Adipocyte (in vitro differentiated cells): Measurements from ENCODE around the gene TMEM184B.

ENCODE experiments used
- DNase-seq: peaks from one replicate; pipeline ENCODE4 v3.0.0-alpha.2; 2015; ENCODE audit warnings: low read depth
- H3K27me3 ChIP-seq: replicated peaks from 2 replicates; pipeline ENCODE4 v1.7.0; 2013; ENCODE audit warnings: mild to moderate bottlenecking, low read length, moderate library complexity; ENCODE audit not compliant: control insufficient read depth, insufficient read depth
- H3K36me3 ChIP-seq: 2 replicates; pipeline ENCODE4 v1.7.0; 2013; ENCODE audit warnings: low read length, mild to moderate bottlenecking, moderate library complexity; ENCODE audit not compliant: control insufficient read depth, insufficient read depth, severe bottlenecking
- H3K4me1 ChIP-seq: 2 replicates; pipeline ENCODE4 v1.7.0; 2013; ENCODE audit warnings: mild to moderate bottlenecking, low read length, moderate library complexity; ENCODE audit not compliant: control insufficient read depth, insufficient read depth
- H3K4me3 ChIP-seq: 2 replicates; pipeline ENCODE4 v1.7.0; 2013; ENCODE audit warnings: mild to moderate bottlenecking, low read length, moderate library complexity
- H3K9ac ChIP-seq: 2 replicates; pipeline ENCODE4 v1.7.0; 2013; ENCODE audit warnings: mild to moderate bottlenecking, low read length, moderate library complexity
- H3K9me3 ChIP-seq: 2 replicates; pipeline ENCODE4 v1.7.0; 2013; ENCODE audit warnings: mild to moderate bottlenecking, low read length, moderate library complexity; ENCODE audit not compliant: control insufficient read depth

TMEM184B gene

DNA sequence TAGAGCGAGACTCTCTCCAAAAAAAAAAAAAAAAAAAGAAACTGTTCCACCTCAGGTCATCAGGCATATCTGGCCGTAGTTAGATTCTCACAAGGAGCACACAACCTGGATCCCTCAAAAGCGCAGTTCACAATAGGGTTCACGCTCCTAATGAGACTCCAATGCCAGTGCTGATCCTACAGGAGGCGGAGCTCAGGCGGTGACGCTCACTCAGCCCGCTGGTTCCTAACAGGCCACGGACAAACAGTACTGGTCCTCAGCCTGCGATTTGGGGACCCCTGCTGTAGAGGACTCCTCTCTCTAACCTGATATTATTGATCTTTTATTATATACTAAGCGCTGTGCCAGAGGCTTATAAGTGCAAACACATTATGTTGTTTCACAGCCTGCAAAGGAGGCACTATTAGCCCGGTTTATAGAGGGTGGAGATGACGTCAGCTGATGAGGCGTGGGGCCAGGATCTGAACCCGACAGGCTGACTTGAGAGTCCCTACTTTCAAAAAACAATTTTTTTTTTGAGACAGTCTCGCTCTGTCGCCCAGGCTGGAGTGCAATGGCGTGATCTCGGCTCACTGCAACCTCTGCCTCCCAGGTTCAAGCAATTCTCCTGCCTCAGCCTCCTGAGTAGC, 75.9 kb downstream of the TMEM184B start:
- Histone ChIP-seq H3K9me3 (no peaks in the 10 kb centered on the region), H3K9ac (no peak overlapping the region), H3K27me3 (no peaks in the 10 kb centered on the region), H3K36me3 (no peaks in the 10 kb centered on the region), H3K4me3 (no peak overlapping the region), H3K4me1 (peaks cover 32% of the 10 kb centered on the region)
- no peak for DNase-seq

DNA sequence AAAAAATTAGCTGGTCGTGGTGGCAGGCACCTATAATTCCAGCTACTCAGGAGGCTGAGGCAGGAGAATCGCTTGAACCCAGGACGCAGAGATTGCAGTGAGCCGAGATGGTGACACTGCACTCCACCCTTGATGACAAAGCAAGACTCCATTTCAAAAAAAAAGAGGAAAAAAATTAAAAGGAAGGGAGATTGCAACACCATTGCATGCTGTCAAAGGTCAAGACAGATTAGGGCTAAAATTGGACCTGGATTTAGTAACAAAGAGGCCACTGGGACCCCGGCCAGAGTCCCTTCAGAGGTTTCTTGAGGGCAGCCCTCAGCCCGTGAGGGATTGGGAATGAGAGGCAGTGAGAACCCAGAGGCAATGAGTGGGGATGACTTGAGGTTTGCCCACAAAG, 79.2 kb downstream of the TMEM184B start:
- no peak for DNase-seq
- no peaks in the 10 kb centered on the region for H3K27me3 ChIP-seq

DNA sequence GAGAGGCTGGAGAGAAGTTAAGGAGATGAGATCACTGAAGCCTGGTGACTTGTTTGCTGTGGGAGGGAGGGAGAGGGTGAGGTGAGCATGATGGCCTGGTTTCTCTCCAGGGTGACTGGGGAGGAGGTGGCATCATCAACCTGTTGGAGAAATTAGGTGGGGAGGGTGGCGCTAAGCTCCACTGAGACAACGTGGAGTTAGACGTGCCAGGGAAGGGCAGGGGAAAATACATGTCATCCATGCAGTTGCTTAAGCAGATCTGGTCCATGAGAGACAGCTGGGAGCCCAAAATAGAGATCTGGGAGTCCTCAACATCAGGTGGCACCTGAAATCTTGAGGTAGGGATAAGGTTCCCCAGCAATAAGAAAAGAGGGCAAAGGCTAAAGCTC, 80.3 kb downstream of the TMEM184B start:
- peak overlapping the region; percentile 52 for H3K9ac ChIP-seq
- no peaks in the 10 kb centered on the region for H3K27me3 ChIP-seq
- H3K9me3 ChIP-seq: no peaks in the 10 kb centered on the region
- H3K4me3 ChIP-seq: no peak overlapping the region
- H3K4me1 ChIP-seq: peaks cover 47% of the 10 kb centered on the region
- DNase-seq: no peak
- no peaks in the 10 kb centered on the region for H3K36me3 ChIP-seq

More for the DNA sequence above, 79.2 kb downstream of the TMEM184B start:
- H3K4me1 ChIP-seq: peaks cover 41% of the 10 kb centered on the region
- H3K36me3 ChIP-seq: no peaks in the 10 kb centered on the region
- no peak overlapping the region for H3K9ac ChIP-seq
- H3K9me3 ChIP-seq: no peaks in the 10 kb centered on the region
- H3K4me3 ChIP-seq: no peak overlapping the region

DNA sequence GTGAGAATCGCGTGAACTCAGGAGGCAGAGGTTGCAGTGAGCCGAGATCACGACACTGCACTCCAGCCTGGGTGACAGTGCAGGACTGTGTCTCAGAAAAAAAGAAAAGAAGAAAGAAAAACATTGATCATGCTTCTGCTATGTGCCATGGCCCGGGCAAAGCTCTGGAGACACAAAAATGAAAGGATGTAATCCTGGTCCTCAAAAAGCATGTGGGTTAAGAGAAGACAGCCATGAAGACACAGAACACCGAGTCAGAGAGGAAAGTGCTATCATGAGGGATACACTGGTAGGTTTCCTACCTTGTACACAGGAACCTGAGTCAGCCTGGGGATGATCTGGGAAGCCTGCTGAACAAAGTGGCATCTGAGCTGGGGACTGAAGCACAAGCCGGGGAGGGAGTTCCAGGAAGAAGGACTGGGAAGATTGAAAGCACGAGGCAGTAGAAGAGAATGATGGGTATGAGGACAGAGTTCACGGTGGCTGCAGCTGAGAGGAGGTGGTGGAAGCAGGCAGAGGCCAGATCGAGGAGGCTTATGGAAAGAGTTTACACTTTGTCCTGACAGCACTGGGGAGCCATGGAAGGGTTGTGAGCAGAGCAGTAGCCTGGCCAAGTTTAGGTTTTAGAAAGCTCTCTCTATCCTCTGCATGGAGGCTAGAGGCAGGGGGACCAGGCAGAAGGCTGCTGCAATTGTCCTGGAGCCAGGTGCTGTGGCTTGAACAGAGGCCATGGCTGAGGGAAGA, 80.9 kb downstream of the TMEM184B start:
- H3K4me1 ChIP-seq: peaks cover 49% of the 10 kb centered on the region
- no peaks in the 10 kb centered on the region for H3K9me3 ChIP-seq
- H3K9ac ChIP-seq: peak overlapping the region; percentile 52
- no peak for DNase-seq
- no peaks in the 10 kb centered on the region for H3K27me3 ChIP-seq
- H3K36me3 ChIP-seq: no peaks in the 10 kb centered on the region
- peak overlapping the region; percentile 42 for H3K4me3 ChIP-seq

DNA sequence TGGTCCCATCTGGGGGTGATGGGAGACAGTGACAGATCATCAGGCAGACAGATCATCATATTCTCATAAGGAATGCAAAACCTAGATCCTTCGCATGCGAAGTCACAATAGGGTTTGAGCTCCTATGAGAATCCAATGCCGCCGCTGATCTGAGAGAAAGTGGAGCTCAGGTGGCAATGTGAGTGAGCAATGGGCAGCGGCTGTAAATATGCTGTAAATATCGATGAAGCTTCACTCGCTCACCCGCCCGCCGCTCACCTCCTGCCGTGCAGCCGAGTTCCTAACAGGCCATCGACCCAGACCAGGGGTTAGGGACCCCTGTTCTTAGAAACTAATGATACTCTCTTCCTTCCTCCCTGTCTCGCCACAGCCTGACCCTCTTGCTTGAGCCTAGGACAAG, 81.8 kb downstream of the TMEM184B start:
- H3K9me3 ChIP-seq: no peaks in the 10 kb centered on the region
- DNase-seq: no peak
- H3K36me3 ChIP-seq: no peaks in the 10 kb centered on the region
- H3K27me3 ChIP-seq: no peaks in the 10 kb centered on the region
- peak overlapping the region; percentile 21 for H3K4me3 ChIP-seq
- H3K9ac ChIP-seq: no peak overlapping the region
- H3K4me1 ChIP-seq: peaks cover 49% of the 10 kb centered on the region

DNA sequence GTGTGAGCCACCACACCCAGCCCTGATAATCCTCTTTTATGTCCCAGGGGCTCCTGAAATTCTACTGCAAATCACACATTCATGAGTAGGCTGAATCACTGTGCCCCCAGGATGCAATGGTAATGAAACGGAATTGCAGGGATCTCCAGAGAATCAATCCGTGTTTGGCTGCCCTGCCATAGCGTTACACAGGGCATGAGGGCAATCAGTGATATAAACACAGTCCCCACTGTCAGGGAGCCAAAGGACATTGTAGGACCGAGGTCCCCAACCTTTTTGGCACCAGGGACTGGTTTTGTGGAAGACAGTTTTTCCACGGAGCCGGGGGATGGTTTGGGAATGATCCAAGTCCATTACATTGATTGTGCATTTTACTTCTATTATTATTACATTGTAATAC, 82.2 kb downstream of the TMEM184B start:
- Histone ChIP-seq H3K36me3 (no peaks in the 10 kb centered on the region), H3K9ac (no peak overlapping the region), H3K4me3 (peak overlapping the region; percentile 21), H3K9me3 (no peaks in the 10 kb centered on the region), H3K27me3 (no peaks in the 10 kb centered on the region), H3K4me1 (peaks cover 49% of the 10 kb centered on the region)
- no peak for DNase-seq

DNA sequence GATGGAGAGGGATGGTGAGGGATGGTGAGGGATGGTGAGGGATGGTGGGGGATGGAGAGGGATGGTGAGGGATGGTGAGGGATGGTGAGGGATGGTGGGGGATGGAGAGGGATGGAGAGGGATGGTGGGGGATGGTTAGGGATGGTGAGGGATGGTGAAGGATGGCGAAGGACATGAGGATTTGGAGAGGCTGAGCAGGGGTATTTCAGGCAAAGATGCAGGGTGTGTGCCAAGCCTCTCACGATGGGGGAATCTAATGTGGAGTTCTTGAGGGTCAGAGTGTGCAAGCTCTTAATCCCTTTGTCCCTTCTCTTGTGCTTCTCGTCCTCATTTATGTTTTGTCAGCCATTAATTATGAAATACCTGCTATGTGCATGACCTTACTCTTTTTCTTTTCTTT, 83.7 kb downstream of the TMEM184B start:
- H3K4me1 ChIP-seq: peaks cover 40% of the 10 kb centered on the region
- H3K4me3 ChIP-seq: no peak overlapping the region
- H3K9ac ChIP-seq: no peak overlapping the region
- H3K9me3 ChIP-seq: no peaks in the 10 kb centered on the region
- H3K36me3 ChIP-seq: no peaks in the 10 kb centered on the region
- no peak for DNase-seq
- no peaks in the 10 kb centered on the region for H3K27me3 ChIP-seq

DNA sequence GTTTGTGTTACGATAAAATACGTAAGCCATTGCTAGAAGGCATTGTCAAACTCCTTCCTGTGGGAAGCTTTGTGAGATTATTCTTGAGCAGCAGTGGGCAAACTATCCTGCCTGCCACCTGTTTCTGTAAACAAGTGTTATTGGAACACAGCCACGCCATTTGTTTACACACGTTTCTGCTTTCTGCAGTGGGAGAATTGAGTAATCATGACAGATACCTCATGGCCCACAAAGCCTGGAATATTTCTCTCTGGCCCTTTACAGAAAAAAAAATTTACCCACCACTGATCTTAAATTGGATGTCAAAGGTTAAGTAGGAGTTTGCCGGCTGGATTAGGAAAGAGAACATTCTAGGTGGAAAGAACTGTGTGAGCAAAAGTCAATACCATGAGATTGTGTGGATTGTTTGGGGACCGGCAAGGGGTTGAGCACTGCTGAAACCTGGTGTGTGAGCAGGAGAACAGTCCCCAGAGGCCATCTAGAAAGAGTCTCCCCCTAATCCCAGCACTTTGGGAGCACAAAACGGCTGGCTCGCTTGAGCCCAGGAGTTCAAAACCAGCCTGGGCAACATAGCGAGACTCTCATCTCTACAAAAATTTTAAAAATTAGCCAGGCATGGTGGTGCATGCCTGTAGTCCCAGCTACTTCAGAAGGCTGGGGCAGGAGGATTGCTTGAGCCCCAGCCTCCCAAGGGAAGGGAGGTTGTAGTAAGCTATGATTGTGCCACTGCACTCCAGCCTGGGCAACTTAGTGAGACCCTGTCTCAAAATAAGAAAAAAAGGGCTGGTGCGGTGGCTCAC, 85.2 kb downstream of the TMEM184B start:
- no peak overlapping the region for H3K9ac ChIP-seq
- H3K36me3 ChIP-seq: no peaks in the 10 kb centered on the region
- DNase-seq: peak; percentile 72
- H3K9me3 ChIP-seq: no peaks in the 10 kb centered on the region
- no peaks in the 10 kb centered on the region for H3K27me3 ChIP-seq
- H3K4me3 ChIP-seq: no peak overlapping the region
- H3K4me1 ChIP-seq: peaks cover 28% of the 10 kb centered on the region

DNA sequence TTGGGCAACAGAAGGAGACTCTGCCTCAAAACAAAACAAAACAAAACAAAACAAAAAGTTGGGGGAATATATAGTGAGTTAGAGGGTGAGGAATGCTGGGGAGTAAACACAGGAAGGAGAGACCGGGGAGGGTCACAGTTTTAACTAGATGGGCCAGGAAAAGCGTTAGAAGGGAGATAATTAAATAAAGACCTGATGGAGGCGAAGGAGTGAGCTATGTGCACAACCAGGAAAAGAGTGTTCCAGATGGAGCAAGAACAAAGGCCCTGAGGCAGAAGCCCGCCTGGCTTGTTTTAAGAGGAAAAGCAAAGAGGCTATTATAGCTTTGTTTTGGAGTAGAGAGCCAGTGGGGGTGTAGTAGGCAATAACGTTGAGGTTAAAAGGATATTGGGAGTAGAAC, 86.4 kb downstream of the TMEM184B start:
- H3K4me1 ChIP-seq: peaks cover 20% of the 10 kb centered on the region
- no peaks in the 10 kb centered on the region for H3K36me3 ChIP-seq
- H3K9ac ChIP-seq: no peak overlapping the region
- H3K4me3 ChIP-seq: no peak overlapping the region
- no peaks in the 10 kb centered on the region for H3K27me3 ChIP-seq
- H3K9me3 ChIP-seq: no peaks in the 10 kb centered on the region
- DNase-seq: no peak

DNA sequence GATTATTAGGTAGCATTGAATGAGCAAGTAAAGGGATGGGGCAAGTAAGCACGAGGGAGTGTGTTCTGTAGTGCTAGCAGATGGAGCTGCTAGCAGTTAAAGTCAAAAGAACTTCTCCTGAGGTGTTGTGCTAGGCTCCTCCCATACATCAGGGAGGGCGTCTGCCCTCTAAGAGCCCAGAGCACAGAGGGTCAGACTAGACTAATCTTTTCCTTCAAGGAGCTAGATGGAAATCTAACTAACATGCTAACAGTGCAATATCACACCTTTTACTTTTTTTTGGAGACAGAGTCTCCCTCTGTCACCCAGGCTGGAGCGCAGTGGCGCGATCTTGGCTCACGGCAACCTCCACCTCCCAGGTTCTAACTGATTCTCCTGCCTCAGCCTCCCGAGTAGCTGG, 88.0 kb downstream of the TMEM184B start:
- Histone ChIP-seq H3K4me1 (peaks cover 29% of the 10 kb centered on the region), H3K9me3 (no peaks in the 10 kb centered on the region), H3K4me3 (no peak overlapping the region), H3K9ac (no peak overlapping the region), H3K27me3 (no peaks in the 10 kb centered on the region), H3K36me3 (no peaks in the 10 kb centered on the region)
- DNase-seq: no peak

DNA sequence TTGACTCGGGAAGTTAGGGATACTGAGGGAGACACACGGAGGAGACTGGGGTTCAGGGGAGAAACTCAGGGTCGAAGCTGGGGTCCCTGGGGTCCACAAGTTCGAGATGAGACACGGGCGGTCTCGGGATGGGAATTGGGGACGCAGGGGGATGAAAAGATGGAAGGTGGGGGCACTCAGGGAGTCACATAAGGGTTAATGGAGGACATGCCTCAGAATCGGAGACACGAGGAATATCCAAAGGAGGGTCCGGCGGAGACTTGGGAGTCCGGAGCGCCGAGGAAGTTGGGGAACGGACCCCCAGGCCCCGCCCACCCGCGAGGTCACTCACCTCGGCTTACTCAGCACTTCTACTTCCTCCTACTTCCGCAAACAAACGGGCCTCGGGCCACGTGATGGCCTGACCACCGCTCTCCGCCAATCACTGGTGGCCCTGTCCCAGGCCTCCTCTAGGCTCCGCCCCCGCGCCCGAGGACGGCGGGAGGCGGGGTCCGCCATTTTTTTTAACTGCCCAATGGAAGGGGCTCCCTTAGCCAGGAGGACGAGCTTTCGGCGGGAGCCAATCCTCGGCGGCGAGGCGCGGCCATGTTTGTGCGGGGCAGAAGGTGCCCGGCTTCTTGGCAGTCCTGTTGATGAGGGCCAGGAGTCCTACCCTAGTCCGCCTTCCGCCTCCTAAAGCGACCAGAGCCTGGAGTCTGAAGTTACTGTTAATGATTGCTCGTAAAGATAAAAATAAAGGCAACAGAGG, 91.2 kb downstream of the TMEM184B start, which contains the start of gene PLA2G6:
Gene PLA2G6 (minus strand): TSS at position 378 of the 748 bp plus-strand sequence. CDS start 12,404 bp downstream, outside the sequence.
- no peaks in the 10 kb centered on the region for H3K36me3 ChIP-seq
- peak; percentile 100 for DNase-seq
- no peaks in the 10 kb centered on the region for H3K9me3 ChIP-seq
- H3K9ac ChIP-seq: peak within 1 kb of the TSS; percentile 91
- H3K27me3 ChIP-seq: no peaks in the 10 kb centered on the region
- peak within 1 kb of the TSS; percentile 88 for H3K4me3 ChIP-seq
- peaks cover 43% of the 10 kb centered on the region for H3K4me1 ChIP-seq
